Measurements from ENCODE around the gene OMP. TPM values are rescaled to one million over a fixed set of nuclear protein-coding genes. Genes with fewer than 3 reads are reported as not detected.

OMP gene
- total RNA-seq, 2 experiments from 2014 or later: not detected

DNA sequence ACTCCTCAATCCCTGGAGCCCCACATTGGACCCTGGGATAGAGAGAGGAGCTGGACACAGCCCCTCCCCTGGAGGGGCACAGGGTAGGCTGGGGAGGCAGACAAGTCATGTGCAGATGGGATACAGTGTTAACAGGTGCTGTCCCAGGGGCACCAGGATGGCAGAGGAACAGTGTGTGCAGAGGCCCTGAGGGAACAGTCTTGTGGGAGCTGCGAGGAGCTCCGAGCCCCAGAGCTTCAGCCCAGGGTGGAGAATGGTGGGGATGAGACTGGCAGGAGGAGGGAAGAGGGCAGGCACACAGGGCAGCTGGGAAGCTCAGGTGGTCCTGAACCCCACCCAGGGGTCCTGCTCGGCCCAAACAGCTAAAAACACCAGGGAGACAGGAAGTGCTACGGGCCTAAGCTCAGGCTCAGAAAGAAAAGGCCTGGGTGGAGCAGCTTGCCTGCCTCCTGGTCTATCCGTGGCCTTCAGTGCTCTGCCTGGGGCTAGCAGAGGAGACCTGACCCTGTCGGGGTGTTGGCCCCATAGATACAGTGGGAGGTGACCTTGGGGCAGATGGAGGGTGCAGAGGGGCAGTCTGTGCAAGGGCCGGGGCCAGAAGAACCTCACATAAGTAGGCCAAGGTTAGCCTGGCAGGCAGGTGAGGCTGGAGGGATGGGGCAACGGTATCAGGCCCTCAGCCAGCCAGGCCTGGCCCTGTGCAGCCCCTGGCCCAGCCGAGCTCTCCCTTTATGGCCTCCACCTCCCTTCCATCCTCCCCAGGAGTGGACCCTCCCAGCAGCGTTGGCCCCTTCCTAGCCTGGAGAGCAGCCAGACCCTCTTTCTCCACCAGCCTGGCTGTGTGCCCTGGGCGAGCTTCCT lies 20.4 kb upstream of the OMP start:
- H3K27me3 Mint-ChIP-seq: no peaks in the 10 kb centered on the region
- intact Hi-C loops (cut with micrococcal nuclease): no loop called here
- H3K36me3 Mint-ChIP-seq: no peaks in the 10 kb centered on the region
- H3K4me3 Mint-ChIP-seq: peak overlapping the region; percentile 59
- peaks cover 4% of the 10 kb centered on the region for H3K9me3 Mint-ChIP-seq
- DNase-seq: no peak
- POLR2A ChIA-PET: interaction anchor here (0.9 kb wide), 1 partner anchor 13 kb away, joined by 3 read pairs; no protein-coding TSS in a partner anchor
- peak overlapping the region; percentile 89 for H3K27ac Mint-ChIP-seq
- CTCF ChIA-PET: interaction anchor here (0.9 to 2.4 kb wide), 5 partner anchors 9 to 162 kb away, joined by 3 to 23 read pairs (median 4); partner anchors contain the start of gene CAPN5
- peaks cover 7% of the 10 kb centered on the region for H3K4me1 Mint-ChIP-seq (ENCODE audit: low read depth)

DNA sequence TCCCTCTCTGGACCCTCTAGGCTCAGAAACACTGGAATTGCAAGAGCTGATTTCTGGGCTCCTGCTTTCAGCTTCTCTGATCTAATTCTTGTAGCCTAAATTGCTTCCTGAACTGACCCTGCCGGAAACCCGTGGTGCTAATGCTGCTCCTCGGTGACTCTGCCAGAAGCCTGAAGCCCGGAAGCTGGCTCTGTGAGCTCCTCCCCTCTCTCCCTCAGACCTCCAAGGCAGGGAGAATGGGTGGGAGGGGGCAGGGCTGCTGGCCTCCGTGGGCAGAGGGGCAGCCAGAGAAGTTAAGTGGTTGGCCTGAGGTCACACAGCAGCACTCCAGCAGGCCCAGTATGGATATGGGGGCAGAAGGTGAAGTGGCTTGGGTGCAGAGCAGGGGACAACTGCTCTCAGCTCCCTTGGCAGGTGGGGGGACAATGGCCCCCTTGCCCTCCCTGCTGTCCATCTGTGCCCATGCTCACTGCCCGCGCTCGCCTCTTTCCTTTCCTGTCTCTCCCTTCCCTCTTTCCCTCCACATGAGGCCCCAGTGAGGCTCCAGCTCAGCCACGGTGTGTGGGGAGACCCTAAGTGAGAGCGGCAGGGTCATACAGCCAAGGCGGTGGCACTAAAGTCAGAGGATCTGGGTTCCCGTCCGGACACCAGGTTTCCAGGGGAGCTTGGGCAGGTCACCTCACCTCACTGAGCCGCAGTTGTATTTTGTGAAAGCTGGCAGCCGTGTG lies 19.6 kb upstream of the OMP start:
- DNase-seq: peak; percentile 67
- peak overlapping the region; percentile 59 for H3K4me3 Mint-ChIP-seq
- POLR2A ChIA-PET: interaction anchor here (0.8 to 0.9 kb wide), 2 partner anchors 13 to 18 kb away, joined by 3 read pairs; no protein-coding TSS in a partner anchor
- peaks cover 7% of the 10 kb centered on the region for H3K4me1 Mint-ChIP-seq (ENCODE audit: low read depth)
- CTCF ChIA-PET: interaction anchor here (0.9 to 2.4 kb wide), 4 partner anchors 8 to 163 kb away, joined by 3 to 23 read pairs (median 4); partner anchors contain the start of gene CAPN5
- H3K9me3 Mint-ChIP-seq: peaks cover 4% of the 10 kb centered on the region
- H3K27ac Mint-ChIP-seq: peak overlapping the region; percentile 89
- no peaks in the 10 kb centered on the region for H3K36me3 Mint-ChIP-seq
- H3K27me3 Mint-ChIP-seq: no peaks in the 10 kb centered on the region
- intact Hi-C loops (cut with micrococcal nuclease): no loop called here

DNA sequence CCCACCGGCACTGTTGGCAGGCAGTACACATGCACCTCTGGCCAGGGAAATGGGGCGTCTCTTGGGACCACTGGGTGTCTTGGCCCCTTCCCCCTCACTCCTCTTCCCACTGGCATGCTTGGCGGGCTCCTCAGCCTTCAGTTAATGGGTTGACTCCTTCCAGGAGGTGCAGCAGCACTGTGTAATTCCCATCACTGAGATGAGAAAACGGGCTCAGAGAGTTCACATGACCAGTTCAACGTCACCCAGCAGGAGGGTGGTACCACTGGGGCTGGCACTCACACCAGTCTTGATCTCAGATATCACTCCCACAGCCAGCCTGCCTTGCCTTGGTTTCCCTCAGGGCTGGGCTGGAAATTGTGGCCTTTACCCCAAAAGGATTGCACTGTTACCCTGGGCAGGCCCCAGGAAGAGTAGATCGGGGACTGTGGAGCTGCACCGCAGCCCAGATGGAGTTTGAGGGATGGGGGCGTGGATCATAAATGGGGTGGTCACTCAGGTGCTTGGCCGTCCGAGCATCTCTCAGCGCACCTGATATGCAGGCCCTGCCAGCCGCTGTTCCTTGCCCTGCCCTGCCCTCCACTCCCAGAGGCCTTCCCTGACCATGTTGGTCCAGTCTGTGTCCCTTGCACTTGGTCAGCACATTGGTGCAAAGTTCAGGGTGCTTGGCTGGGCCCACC lies 18.9 kb upstream of the OMP start:
- no peak for DNase-seq
- Mint-ChIP-seq H3K4me1 (ENCODE audit: low read depth) (peaks cover 7% of the 10 kb centered on the region), H3K9me3 (peaks cover 2% of the 10 kb centered on the region), H3K27me3 (no peaks in the 10 kb centered on the region), H3K27ac (peak overlapping the region; percentile 42), H3K4me3 (no peak overlapping the region), H3K36me3 (no peaks in the 10 kb centered on the region)
- intact Hi-C loops (cut with micrococcal nuclease): no loop called here
- ChIA-PET CTCF (interaction anchor here (0.9 to 2.4 kb wide), 3 partner anchors 7 to 17 kb away, joined by 3 to 23 read pairs (median 4); partner anchors contain the start of gene CAPN5), POLR2A (interaction anchor here (0.8 kb wide), 1 partner anchor 19 kb away, joined by 3 read pairs; no protein-coding TSS in a partner anchor)

DNA sequence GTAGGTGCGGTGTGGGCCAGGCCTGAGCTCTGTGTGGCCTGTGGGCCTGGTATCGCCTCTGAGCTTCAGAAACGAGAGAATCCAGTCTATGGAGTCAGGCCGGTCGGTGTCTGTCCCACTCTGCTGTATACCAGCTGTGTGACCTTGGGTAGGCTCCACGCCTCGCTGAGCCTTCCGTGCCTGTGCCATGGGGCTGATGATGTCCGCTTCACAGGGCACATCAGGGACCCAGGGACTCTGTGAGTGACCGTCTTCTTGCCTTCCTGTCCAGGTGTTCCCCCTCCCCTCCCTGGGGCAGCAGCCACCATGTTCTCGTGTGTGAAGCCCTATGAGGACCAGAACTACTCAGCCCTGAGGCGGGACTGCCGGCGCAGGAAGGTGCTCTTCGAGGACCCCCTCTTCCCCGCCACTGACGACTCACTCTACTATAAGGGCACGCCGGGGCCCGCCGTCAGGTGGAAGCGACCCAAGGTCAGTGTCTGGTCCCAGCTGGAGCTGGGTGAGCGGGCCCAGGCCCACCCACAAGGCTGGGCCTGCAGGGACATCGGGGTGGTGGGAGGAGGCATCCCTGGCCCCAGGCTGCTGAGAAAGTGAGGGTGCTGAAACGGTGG lies 18.0 kb upstream of the OMP start:
- Mint-ChIP-seq H3K4me1 (ENCODE audit: low read depth) (peaks cover 7% of the 10 kb centered on the region), H3K4me3 (no peak overlapping the region), H3K27ac (no peak overlapping the region), H3K27me3 (no peaks in the 10 kb centered on the region), H3K36me3 (no peaks in the 10 kb centered on the region), H3K9me3 (no peaks in the 10 kb centered on the region)
- DNase-seq: no peak
- intact Hi-C loops (cut with micrococcal nuclease): no loop called here
- ChIA-PET CTCF (interaction anchor here (0.9 kb wide), 1 partner anchor 10 kb away, joined by 3 read pairs; no protein-coding TSS in a partner anchor), POLR2A (no interaction called here)

DNA sequence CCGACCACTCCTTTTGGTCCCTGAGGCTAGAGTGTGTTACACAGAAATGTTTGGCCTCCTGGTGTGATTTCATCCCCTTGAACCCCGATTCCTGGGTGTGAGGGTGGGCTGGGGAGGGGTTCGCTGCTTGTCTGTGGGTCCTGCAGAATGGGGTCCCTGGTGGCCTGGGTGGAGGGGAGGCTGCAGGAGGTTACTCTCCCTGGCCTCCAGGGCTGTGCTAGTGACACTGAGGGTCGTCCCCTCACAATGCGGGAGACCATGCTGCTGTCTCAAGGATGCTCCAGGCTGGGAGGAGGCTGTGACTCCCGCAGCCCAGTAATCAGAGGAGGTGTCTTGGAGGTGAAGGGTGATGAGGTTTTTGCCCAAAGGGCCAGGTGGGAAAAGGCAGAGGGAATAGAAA lies 17.0 kb upstream of the OMP start:
- Mint-ChIP-seq H3K9me3 (no peaks in the 10 kb centered on the region), H3K27ac (no peak overlapping the region), H3K27me3 (no peaks in the 10 kb centered on the region), H3K4me1 (ENCODE audit: low read depth) (peaks cover 7% of the 10 kb centered on the region), H3K4me3 (no peak overlapping the region), H3K36me3 (no peaks in the 10 kb centered on the region)
- CTCF ChIA-PET: no interaction called here
- POLR2A ChIA-PET: no interaction called here
- DNase-seq: no peak
- intact Hi-C loops (cut with micrococcal nuclease): no loop called here

DNA sequence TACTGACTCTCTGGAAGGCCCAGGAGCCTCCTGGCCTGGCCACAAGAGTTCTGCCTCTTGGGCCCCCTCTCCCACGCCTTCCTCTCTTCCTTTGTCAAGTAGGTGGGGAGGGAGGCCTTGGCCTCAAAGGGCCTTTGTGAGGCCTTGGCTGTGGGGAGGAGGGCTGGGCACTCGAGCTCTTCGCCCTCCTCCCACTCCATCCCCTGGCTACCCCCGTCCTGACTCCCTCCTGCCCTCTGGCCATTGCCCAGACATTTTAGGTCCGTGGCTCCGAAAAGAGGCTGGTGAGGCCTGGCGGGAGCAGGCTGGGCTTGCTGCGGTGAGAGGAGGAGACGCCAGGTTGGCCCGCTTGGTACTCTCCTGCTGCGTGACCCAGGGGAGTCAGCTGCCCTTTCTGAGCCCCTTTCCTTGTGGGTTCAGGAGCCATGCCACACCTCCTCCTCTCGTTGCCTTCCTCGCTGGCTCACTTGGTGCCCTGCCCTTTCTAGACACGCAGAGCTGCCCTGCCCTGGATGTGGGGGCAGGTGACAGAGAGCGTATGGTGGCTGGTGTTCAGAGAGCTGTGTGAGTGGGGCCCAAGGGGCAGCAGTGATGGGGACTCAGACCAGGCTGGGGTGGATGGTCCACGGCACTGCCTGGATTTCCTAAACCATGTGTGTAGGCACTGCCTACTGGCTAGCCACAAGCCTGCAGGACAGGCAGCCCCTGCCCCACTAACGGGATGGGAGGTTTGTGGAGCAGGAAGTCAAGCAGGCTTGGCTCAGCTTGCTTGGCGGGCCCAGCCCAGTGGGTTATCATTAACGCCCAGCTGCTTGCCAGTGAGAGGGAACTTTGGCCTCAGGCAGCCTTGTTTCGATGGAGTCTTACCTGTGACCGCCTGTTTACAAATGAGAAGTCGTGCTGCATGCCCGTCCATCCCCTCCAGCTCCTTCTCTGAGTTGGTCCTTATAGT lies 15.8 kb upstream of the OMP start:
- Mint-ChIP-seq H3K9me3 (no peaks in the 10 kb centered on the region), H3K4me3 (no peak overlapping the region), H3K4me1 (ENCODE audit: low read depth) (peaks cover 9% of the 10 kb centered on the region), H3K27me3 (no peaks in the 10 kb centered on the region), H3K36me3 (no peaks in the 10 kb centered on the region), H3K27ac (no peak overlapping the region)
- no peak for DNase-seq
- CTCF ChIA-PET: interaction anchor here (1.6 kb wide), 1 partner anchor 39 kb away, joined by 6 read pairs; no protein-coding TSS in a partner anchor
- intact Hi-C loops (cut with micrococcal nuclease): no loop called here
- POLR2A ChIA-PET: no interaction called here

DNA sequence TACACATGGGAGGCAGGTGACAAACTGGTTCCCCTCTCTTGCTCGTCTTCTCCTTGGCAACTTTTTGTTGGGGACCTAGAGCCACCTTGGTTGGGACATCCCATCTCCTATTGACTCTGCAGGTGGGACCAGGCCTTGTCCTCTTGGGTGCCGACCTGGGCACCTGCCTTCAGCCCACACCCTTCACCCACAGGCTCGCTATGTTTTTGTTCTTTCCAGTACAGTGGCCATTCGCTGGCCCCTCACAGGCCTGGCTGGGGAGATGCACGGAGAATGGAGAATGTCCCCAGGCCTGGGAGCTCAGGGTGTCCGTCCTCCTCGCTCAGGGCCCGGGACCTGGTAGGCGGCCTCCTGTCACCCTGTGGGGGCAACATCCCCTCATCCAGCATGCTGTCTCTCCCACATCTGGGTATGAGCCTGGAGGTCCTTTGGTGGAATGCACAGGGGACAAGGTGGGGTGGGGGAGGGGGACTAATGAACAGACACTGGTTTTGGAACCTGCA lies 14.9 kb upstream of the OMP start:
- H3K27me3 Mint-ChIP-seq: no peaks in the 10 kb centered on the region
- ChIA-PET POLR2A (no interaction called here), CTCF (interaction anchor here (1.6 kb wide), 1 partner anchor 40 kb away, joined by 6 read pairs; no protein-coding TSS in a partner anchor)
- no peak overlapping the region for H3K27ac Mint-ChIP-seq
- DNase-seq: no peak
- H3K4me3 Mint-ChIP-seq: no peak overlapping the region
- intact Hi-C loops (cut with micrococcal nuclease): no loop called here
- H3K9me3 Mint-ChIP-seq: no peaks in the 10 kb centered on the region
- H3K4me1 Mint-ChIP-seq (ENCODE audit: low read depth): peaks cover 4% of the 10 kb centered on the region
- H3K36me3 Mint-ChIP-seq: no peaks in the 10 kb centered on the region

DNA sequence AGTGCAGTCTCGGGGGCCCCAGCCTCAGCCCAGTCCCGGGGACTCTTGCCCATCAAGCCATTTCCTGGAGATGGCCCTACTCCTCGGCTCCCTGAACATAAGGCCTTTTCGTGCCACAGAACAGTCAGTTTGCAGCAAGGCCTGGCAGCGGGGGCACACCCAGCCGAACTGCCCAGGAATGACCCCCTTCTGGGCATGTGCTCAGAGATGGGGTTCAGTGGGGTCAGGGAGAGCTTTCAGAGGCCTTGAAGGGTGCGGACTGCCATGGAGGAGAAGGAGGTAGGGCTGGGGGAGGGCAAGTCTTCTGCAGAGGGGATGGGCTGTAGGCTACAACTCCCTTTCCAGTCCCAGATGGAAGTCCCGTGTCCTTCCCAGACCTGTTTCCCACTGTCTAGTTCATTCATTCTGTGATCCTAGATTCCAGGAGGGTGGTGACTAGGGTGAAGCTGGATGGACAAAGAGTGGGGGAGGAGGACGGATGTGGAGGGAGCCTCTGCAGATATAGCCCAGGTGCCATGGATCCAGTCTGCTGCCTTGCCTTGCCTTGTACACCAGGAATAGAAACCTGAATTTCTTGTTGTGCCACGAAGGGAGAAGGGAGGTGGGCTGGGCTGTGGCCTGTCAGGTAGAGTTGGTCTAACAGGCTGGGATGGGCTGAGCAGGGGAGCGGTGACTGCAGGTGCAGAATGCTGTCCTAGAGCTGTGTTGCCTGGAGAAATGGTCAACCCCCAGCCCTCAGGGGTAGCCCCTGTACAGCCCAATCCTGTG lies 14.2 kb upstream of the OMP start:
- H3K27me3 Mint-ChIP-seq: no peaks in the 10 kb centered on the region
- no peak for DNase-seq
- H3K4me3 Mint-ChIP-seq: no peak overlapping the region
- no peaks in the 10 kb centered on the region for H3K36me3 Mint-ChIP-seq
- no peaks in the 10 kb centered on the region for H3K9me3 Mint-ChIP-seq
- CTCF ChIA-PET: interaction anchor here (4.4 kb wide), 1 partner anchor 40 kb away, joined by 92 read pairs; no protein-coding TSS in a partner anchor
- intact Hi-C loops (cut with micrococcal nuclease): no loop called here
- POLR2A ChIA-PET: interaction anchor here (0.6 kb wide), 1 partner anchor 99 kb away, joined by 3 read pairs; no protein-coding TSS in a partner anchor
- H3K4me1 Mint-ChIP-seq (ENCODE audit: low read depth): peaks cover 2% of the 10 kb centered on the region
- H3K27ac Mint-ChIP-seq: no peak overlapping the region

DNA sequence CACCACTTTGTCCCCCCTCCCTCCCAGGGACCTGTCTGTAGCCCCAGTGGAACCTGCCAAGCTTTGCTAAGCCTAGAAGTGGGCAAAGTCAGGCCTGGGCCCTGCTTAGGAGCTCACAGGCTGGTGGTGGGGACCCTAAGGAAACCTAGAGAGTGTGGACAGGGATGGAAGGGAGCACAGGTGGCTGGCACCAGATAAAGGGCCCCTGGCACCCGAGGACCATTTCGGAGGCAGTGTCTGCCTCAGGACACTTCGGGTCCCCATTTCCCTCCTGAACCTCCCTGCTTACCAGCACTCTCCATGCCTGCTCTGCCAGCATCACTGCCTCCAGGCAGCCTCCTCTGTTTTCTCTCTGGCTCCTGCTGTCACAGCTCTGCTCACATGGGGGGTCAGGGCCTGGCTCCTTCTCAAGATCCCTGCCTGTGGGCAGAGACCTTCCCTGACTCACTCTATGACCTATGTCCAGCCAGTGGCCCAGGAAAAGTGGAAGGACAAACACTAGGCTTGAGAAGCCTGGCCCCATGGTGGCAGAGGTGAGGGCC lies 13.6 kb upstream of the OMP start:
- Mint-ChIP-seq H3K36me3 (no peaks in the 10 kb centered on the region), H3K27me3 (no peaks in the 10 kb centered on the region), H3K4me1 (ENCODE audit: low read depth) (peaks cover 2% of the 10 kb centered on the region), H3K9me3 (no peaks in the 10 kb centered on the region), H3K4me3 (no peak overlapping the region), H3K27ac (no peak overlapping the region)
- ChIA-PET CTCF (interaction anchor here (0.5 to 4.4 kb wide), 2 partner anchors 40 to 140 kb away, joined by 3 to 92 read pairs; no protein-coding TSS in a partner anchor), POLR2A (interaction anchor here (0.6 kb wide), 1 partner anchor 98 kb away, joined by 3 read pairs; no protein-coding TSS in a partner anchor)
- intact Hi-C loops (cut with micrococcal nuclease): no loop called here
- DNase-seq: no peak

DNA sequence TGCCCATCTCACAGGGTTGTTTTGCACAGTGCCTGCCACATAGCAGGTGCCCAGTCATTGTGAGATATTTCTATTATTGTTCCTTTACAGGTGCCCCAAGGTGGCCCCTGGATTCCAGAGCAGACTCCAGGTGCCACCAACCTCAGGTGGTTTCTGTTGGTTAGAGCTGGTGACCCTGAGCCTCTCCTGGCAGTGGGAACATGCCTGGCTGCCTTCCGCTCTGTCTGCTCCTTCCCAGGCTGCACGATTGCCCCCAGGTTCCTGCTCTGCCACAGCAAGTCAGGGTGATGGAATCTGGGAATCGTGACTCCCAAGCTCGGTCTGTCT lies 12.6 kb upstream of the OMP start:
- Mint-ChIP-seq H3K36me3 (no peaks in the 10 kb centered on the region), H3K4me1 (ENCODE audit: low read depth) (peaks cover 2% of the 10 kb centered on the region), H3K27me3 (no peaks in the 10 kb centered on the region), H3K4me3 (no peak overlapping the region), H3K27ac (no peak overlapping the region), H3K9me3 (no peaks in the 10 kb centered on the region)
- ChIA-PET POLR2A (no interaction called here), CTCF (interaction anchor here (1.7 to 4.4 kb wide), 11 partner anchors 8 to 356 kb away, joined by 8 to 92 read pairs (median 23); partner anchors contain the start of gene MYO7A)
- no peak for DNase-seq
- intact Hi-C loops (cut with micrococcal nuclease): loop anchor here (5.0 kb wide), 3 partner anchors 168 to 358 kb away; no protein-coding TSS in a partner anchor
